HG03378 (cell line): Measurements from ENCODE around the gene PIK3C3.
"Not testable (repeated sequence)": the region's sequence is repeated elsewhere in the genome, so short reads cannot be mapped to it uniquely, and the experiment has no call there.

Experiments
- ATAC-seq: cut with Tn5 transposase; IDR thresholded peaks from one replicate; pipeline ENCODE4 v1.9.1; 2021; ENCODE audit warnings: mild to moderate bottlenecking, moderate library complexity; ENCODE audit not compliant: unreplicated experiment

The PIK3C3 gene

DNA sequence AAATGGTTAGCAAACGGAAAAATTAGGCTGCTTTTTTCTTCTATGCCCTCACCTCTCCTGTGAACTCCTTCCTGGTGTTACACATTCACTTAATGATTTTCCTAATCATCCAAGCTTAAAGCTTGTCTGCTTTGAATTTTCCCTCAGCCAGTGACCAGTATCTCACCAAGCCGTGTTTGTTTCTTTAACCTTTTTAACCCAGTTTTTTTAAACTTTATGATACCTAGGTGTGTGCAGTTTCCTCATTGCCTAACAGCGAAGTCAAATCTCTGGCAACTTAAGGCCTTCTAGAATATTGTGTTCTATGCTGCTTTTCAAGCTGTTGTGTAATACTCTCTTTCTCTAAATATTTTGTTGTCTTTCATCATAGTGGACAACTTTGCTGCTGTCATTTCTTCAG lies 113.0 kb downstream of the PIK3C3 start:
- ATAC-seq = no peak

DNA sequence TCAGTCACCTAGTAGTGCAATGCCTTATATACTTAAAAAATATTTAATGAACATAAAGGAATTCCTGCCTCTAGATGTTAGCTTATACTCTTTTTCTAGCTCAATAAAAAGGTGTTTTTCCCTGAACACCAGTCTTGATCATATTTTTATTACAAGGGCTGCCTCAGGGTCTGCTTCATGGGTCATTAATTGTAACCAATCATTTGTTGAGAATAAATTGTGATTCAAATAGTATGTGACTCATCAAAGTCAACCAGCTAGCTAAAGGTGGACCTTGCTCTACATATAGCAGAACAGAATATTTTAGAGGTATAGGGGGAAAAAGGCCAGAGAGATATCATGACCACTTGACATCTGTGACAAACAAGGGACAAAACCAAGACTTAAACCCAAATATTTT lies 114.0 kb downstream of the PIK3C3 start:
- no peak for ATAC-seq

DNA sequence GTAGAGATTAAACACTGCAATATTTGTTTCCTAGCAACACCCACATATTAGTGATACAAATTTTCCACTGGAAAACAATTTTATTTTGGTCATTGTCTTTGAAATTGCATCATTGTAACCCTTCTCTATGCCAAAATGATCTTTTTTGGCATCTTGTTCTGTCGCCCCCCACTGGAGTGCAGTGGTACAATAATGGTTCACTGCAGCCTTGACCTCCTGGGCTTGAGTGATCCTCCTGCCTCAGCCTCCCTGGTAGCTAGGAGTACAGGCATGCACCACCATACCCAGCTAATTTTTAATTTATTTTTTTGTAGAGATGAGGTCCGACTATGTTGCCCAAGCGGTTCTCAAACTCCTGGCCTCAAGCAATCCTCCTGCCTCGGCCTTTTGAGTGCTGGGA lies 117.4 kb downstream of the PIK3C3 start:
- no peak for ATAC-seq

DNA sequence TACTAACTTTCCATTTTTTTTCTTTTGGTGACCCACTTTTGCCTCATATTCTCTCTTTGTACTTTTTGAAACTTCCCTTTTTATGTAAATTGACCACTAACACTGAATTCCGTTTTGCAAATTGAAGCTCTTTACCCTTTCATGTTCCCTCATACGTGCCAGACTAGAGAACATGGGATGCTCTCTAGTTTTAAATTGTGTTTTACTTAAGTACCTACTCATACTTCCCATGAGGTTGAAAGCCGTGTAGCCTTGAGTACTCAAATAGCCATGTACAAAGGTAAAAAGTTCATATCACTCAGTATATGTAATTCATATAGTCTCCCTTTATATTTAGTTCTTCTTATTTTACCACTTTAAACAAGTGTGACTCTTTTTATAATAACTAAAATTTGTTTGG lies 119.7 kb downstream of the PIK3C3 start:
- no peak for ATAC-seq

DNA sequence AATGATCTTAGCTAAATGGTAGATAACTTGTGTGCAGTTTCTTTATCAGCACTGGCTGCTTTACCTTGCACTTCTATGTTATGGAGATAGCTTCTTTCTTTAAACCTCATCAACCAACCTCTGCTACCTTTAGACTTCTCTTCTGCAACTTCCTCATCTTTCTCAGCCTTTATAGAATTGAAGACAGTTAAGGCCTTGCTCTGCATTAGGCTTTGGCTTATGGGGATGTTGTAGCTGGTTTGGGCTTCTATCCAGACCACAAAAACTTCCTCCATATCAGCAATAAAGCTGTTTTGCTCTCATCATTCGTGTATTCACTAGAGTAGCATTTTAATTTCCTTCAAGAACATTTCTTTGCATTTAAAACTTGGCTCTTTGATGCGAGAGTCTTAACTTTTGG lies 123.7 kb downstream of the PIK3C3 start:
- no peak for ATAC-seq

DNA sequence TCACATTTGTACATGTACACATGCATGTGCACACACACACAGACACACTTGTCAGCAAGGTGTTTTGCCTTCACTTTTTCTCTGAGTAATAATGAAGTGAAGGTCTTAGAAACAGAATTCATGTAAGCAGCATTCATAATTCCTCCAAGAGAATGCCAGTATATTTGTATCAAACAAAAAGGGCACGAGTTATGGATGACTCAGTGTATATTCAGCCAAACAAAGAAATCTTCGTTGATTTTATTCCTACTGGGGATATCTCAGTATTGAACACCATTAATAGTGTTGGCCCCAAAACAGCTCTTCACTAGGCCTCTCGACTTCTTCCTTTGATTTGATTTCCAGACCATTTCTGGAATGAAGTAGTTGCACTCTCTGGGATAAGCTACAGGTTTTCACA lies 125.3 kb downstream of the PIK3C3 start:
- ATAC-seq = no peak

DNA sequence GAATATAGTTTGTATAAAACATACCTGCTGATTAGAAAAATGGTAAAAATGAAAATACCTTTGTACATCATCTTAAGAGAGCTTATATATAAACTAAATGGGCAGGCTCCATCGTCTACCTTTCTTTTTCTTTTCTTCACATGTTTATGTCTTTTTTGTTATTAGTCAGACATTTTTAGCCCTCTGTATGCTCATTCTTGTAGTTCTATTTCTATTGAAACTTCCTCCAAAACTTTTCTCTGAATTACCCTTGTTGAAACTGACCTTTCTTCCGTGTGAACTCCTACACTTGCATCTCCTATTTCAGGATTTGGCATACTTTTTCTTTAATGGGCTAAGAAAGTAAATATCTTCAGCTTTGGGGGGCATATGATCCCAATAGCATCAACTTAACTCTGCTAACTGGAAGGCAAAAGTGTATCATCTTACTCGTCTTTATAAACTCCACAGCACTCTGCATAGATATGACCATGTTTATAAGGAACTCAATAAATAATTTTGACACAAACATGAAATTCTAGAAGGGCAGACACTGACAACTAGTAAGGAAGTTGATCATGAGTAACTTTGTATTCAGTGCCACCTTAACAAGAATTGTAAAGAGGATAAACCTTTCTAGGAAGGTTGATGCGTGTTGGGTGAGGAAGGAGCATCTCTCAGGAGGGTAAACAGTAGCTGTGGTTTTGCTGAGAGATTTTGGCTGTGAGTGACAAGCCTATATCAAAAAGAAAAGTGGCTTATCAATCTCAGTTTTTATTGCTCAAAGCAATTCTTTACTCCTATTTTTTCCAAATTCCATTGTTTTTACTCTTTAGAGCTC lies 127.6 kb downstream of the PIK3C3 start:
- ATAC-seq = peak; percentile 36

DNA sequence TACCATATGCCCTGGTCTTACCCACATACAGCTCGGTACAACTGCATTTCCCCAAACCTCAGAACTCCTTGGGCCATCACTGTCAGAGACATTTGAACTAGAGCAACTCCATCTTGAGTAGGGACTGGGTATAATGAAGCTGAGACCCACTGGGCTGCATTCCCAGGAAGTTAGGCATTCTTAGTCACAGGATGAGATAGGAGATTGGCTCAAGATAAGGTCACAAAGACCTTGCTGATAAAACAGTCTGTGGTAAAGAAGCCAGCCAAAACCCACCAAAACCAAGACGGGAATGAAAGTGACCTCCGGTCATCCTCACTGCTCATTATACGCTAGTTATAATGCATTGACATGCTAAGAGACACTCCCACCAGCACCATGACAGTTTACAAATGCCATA lies 131.3 kb downstream of the PIK3C3 start:
- ATAC-seq = no peak

DNA sequence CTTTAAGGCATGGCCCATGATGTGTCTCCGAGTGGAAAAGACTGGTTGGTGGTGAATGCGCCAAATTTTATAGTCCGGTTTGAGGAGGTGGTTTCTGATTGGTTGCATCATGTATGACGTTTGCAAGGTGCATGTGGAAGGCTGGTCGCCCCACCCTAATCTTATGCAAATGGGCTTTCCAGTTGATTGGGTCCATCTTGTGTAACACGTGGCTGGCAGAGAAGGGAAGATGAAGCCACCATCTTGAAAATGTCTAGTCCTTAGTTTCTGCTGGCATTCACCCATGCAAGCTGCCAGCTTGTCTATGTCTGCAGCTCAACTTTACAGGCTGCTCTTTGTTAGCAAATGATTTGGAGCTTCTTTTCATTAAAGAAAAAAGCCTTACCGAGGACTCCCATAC lies 132.2 kb downstream of the PIK3C3 start:
- ATAC-seq = no peak

DNA sequence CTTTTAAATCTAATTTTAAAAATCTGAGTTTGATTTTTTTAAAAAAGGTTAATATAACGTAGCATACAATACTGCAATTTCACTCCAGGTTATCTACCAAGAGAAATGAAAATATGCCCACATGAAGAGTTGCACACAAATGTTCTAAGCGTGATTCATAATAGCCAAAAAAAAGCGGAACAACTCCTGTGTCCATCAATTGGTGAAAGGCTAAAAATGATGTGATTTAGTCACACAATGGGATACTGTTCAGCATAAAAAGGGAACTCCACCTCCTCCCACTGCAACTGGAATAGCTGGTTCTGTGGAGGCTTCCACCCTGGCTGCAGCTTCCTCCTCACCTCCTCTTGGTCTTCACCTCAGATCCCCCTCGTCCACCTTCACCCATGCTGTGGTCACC lies 132.8 kb downstream of the PIK3C3 start:
- ATAC-seq = no peak

DNA sequence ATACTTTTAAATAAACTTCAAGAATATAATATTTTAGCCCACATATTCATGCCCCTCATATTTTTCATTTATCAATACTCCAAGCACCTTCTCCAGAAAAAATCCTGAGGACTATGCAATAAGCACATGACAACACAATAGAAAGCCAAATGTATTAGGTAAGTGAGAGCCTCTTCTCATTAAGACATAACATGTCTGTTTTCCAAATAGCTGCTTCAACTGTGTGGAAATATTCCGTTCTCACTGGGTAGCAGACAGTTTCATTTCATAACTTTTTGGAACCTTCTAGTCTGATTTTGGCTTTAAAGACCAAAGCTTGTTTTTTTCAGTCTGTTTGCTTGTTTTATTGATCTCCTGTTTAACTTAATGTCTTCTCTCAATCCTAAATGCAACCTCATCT lies 137.8 kb downstream of the PIK3C3 start:
- no peak for ATAC-seq

DNA sequence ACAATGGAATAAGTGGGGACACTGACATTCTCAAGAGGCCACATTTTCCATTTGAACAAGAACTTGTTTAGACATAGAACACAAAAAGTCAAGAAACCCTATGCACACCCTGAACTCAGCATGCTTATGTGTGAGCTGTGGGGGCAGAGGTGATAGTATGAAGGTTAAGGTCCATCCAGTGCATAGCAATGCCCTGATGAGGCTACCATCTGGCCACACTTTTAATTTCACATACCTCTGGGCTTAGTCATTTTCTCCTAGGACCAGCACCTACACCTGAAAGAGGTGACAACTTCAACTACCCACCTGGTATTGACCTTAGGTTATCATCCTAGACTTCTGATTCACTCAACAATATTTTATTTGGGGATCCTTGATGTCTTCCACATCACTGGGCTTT lies 139.8 kb downstream of the PIK3C3 start:
- ATAC-seq = no peak

DNA sequence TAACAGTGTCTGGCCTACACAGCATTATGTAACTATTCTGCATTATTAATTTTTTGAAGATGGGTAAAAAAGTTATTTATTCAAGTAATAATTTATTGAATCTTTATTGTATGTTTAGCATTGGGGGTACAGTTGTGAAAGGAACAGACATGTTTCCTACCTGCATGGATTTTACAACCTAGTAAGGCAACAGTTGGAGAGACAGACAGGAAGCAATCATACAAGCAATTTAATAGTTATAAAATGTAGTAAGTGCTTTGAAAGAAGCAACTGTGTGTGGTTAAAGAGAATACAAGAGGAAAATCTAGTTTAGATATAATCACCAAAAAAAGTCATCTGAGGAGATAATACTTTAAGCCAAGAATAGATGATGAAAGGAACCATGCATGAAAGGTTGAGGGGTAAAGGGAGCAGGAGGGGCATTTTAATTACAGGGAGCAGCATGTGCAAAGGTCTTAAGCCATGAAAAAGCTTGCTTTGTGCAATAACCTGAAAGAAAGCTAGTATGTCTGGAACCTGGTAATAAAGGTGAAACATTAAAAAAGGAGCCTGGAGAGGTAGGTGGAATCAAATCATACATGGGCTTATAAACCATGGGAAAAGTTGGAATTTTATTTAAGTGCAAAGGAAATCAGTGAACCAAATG lies 140.8 kb downstream of the PIK3C3 start:
- no peak for ATAC-seq

DNA sequence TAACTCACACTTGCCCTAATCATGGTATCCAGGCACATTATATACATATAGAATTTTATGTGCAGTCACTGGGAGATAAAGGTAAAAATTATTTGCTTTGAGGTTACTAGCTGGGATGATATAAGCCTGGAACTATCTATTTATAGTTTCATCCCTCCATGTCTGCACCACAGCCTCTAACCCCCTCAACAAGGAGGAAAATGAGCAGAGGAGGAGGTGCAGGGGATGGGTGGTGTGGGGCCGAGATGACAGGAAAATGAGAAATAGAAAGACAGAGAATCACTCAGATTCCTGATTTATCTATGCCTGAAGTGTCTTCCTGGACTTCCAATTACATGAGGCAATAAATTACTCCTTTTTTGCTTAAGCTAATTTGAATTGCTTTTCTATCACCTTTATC lies 145.2 kb downstream of the PIK3C3 start:
- no peak for ATAC-seq

DNA sequence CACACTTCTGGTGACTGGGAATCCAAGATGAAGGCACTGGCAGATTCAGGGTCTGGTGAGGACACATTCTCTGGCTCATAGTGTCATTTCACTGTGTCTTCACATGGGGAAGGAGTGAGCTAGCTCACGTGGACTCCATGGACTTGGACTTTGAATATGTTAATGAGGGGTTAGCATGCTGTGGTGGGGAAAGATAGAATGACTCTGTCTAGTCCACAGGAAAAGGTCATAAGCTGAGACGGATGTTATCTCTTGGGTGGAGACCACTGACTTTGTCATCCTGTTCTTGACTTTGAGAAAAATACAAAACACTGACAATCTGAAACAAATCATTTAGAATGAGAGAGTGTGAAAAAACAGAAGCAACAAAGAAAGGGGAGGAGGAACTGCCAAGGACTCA lies 145.9 kb downstream of the PIK3C3 start:
- ATAC-seq = no peak

DNA sequence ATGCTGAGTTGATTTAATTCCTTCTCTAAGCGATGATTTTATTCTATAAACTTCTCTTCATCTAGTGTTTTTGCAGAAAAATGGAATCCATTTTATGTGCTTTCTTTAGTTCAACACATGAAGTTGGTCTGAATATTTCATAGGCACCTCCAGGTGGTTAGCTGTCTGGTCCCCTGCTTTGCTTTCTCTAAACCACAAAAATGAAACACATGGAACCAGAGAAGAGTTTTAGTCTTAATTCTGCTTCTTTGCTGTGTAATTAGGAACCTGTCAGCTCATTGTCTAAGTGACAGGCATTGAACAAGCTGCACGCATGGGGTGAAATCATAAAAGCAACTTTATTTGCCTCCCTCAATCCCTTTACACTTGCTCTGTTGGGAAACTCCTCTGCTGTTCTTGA lies 150.4 kb downstream of the PIK3C3 start:
- ATAC-seq = no peak

DNA sequence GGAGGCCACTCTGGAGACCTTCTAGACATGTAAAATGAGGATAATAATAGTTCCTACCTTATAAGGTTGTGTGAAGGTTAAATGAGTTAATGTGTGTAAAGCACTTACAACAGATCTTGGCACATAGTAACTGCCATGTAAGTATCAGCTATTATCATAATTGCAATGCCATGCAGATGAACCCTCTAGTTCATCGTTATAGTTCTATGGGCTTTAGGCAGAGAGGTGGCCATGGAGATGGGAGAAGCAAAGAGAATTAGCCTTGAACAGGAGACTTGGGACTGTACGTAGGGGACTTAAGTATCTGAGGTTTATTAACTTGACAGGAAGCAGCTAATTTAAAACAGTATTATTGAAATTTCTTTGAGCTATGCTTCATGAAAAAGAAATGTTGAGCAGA lies 151.8 kb downstream of the PIK3C3 start:
- no peak for ATAC-seq

DNA sequence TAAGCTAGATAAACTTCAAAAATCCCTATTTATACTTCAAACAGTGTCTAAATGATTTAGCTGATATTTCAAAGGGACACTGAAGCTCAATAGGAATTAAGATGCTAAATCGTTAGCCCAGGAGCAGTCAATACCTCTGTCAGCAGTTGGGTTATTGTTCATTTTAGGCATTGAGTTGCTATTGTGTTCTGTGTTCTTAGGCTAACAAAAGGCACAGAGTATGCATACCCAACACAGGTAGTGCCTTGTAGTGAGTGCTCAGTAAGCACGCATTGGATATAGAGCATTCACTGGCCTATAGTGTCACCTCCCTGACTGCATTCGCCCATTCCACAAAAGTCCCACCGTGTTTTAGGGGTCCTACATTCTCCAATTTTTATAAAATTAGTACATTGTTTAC lies 152.3 kb downstream of the PIK3C3 start:
- no peak for ATAC-seq

DNA sequence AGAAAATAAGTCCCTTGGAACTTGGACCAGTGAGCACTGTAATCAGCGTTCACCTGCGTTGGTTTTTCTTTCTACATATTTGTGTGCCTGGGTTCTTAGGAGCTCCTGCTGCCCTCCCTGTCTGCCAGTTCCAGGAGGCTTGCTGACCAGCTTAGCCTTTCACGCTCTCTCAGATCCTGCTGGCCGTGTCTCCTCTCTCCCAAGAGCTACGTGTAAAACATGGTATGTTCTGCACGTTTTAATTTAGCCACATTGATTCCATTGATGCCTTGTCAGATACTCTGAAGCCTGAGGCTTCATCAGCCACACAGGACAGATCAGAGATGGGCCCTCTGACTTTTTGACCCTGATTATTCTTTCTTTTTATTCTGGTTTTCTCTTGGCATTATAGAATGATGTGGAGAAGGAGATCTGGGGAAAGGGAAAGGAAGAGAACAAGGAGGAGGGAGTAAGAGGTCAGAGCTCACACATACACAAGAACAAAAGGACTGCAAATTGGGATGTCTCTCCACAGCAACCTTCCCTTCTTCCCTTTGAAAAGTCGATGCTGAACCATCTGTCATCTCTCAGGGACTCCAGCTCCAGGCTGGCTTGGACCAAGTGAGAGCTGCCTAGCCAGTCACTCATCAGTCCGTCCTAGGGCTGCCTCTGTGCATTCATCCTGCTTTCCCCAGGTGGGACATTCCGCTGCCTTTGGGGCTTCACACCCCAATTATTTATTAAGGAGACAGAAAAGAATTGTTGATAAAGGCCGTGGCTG lies 152.8 kb downstream of the PIK3C3 start:
- ATAC-seq = no peak

DNA sequence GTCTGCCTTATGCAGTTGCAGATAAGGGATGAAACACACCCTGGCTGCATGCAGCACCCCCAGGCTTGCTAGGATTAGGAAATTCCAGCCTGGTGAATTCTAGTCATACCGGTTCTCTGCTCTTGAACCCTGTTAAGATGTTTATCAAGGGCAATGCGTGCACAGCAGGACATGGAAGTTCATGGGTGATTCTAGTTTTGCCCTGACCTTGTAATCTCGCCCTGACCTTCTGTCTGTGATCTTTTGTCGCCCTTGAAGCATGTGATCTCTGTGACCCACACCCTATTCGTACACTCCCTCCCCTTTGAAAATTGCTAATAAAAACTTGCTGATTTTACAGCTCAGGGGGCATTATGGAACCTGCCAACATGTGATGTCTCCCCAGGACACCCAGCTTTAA lies 157.1 kb downstream of the PIK3C3 start:
- not testable (repeated sequence) for ATAC-seq

DNA sequence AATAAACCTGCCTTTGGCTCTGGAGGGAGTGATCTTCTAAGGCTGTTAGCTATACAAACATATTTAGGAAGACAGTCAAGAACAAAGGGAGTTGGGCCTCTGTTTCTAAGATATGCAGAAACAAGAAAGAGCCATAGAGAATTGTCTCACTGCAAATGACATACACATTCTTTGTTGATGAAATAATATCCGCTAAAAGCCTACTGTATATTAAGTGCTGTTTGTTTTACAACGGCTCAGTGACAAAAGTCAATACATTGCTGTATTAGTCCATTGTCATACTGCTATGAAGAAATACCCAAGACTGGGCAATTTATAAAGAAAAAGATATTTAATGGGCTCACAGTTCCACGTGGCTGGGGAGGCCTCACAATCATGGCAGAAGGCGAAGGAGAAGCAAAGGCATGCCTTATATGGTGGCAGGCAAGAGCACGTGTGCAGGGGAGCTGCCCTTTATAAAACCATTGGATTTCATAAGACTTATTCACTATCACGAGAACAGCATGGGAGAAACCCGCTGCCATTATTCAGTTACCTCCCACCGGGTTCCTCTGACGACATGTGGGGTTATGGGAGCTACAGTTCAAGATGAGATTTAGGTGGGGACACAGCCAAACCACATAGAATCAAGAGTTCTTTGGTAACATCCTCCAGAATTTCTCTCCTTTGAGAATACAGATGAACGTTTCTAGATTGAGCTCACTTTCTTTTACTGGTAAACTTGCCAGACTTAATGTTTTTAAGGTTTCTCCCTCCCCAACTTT lies 157.8 kb downstream of the PIK3C3 start:
- ATAC-seq = no peak
